ENCODE results near the gene ATP2A2. TPM values are rescaled to one million over a fixed set of nuclear protein-coding genes. Genes with fewer than 3 reads are reported as not detected.

Gene ATP2A2
- polyA plus RNA-seq, 1 experiment, result 139 TPM

DNA sequence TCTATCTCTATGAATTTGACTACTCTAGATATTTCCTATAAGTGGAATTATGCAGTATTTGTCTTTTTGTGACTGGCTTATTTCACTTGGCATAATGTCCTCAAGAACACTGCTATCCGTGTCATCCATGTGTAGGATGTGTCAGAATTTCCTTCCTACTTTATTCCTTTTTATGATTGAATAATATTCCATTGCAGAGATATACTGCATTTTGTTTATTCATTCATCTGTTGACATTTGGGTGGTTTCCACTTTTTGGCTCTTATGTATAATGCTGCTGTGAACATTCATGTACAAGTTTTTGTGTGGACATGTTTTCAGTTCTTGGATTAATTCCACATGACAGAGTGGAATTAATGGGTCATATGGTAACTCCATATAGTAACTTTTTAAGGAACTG lies 45.7 kb upstream of the ATP2A2 start:
- CTCF ChIA-PET, result no interaction called here
- DNase-seq (ENCODE audit: low read depth, low spot score), result no peak
- Histone ChIP-seq H3K9me3 (ENCODE audit: control insufficient read depth, insufficient read depth, low read length) (no peaks in the 10 kb centered on the region), H3K27ac (ENCODE audit: low read depth, low read length) (no peak overlapping the region), H3K27me3 (ENCODE audit: control insufficient read depth, insufficient read depth, low read length) (no peaks in the 10 kb centered on the region), H3K4me3 (ENCODE audit: low read depth, low read length) (no peak overlapping the region)
- POLR2A ChIA-PET, result no interaction called here
- TF ChIP-seq, protein P1, sequence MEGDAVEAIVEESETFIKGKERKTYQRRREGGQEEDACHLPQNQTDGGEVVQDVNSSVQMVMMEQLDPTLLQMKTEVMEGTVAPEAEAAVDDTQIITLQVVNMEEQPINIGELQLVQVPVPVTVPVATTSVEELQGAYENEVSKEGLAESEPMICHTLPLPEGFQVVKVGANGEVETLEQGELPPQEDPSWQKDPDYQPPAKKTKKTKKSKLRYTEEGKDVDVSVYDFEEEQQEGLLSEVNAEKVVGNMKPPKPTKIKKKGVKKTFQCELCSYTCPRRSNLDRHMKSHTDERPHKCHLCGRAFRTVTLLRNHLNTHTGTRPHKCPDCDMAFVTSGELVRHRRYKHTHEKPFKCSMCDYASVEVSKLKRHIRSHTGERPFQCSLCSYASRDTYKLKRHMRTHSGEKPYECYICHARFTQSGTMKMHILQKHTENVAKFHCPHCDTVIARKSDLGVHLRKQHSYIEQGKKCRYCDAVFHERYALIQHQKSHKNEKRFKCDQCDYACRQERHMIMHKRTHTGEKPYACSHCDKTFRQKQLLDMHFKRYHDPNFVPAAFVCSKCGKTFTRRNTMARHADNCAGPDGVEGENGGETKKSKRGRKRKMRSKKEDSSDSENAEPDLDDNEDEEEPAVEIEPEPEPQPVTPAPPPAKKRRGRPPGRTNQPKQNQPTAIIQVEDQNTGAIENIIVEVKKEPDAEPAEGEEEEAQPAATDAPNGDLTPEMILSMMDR (IDR thresholded peaks at IDR 0.05; ENCODE audit: low read depth, low read length), result no peak

DNA sequence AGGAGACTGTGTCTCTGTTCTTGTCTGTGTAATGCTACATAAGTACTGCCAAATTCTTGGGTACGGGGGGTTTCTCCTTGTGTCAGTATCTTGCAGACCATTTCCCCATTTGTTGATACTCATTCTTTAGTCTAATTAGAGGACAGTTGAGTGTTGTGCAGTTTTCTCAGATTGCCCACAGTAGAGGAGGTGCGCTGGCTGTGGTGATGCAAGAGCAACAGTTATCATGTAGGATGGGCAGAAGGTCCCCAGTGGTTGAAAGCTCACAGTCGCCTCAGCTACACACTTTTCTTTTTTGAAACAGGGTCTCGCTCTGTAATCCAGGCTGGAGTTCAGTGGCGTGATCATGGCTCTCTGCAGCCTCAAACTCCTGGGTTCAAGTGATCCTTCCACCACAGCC lies 37.8 kb upstream of the ATP2A2 start:
- no peak overlapping the region for H3K27ac ChIP-seq (ENCODE audit: low read depth, low read length)
- peaks cover 6% of the 10 kb centered on the region for H3K9me3 ChIP-seq (ENCODE audit: control insufficient read depth, insufficient read depth, low read length)
- H3K27me3 ChIP-seq (ENCODE audit: control insufficient read depth, insufficient read depth, low read length), result no peaks in the 10 kb centered on the region
- no peak for DNase-seq (ENCODE audit: low read depth, low spot score)
- CTCF ChIA-PET, result interaction anchor here (0.7 kb wide), 1 partner anchor 81 kb away, joined by 3 read pairs; no protein-coding TSS in a partner anchor
- TF ChIP-seq, protein P1 (IDR thresholded peaks at IDR 0.05; ENCODE audit: low read depth, low read length), result no peak
- no peak overlapping the region for H3K4me3 ChIP-seq (ENCODE audit: low read depth, low read length)
- POLR2A ChIA-PET, result interaction anchor here (0.7 kb wide), 1 partner anchor 9 kb away, joined by 4 read pairs; no protein-coding TSS in a partner anchor

DNA sequence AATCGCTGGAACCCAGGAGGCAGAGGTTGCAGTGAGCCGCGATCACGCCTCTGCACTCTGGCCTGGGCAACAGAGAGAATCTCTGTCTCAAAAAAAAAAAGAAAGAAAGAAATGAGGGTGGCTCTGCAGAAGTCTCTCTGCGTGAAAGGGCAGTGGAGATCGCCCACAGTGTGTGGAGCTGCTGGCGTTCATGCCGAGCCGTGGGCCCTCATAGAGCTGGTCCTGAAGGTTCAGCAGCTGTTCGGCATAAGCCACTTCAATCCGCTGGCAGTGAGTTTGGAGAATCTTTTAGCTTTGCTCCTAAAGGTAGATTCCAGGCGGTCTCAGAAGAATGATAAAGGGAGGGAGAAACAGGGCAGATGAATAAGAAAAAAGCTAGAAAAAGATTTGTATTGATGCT lies 36.7 kb upstream of the ATP2A2 start:
- TF ChIP-seq, protein P1 (IDR thresholded peaks at IDR 0.05; ENCODE audit: low read depth, low read length), result no peak
- no peak overlapping the region for H3K4me3 ChIP-seq (ENCODE audit: low read depth, low read length)
- POLR2A ChIA-PET, result no interaction called here
- no peak overlapping the region for H3K27ac ChIP-seq (ENCODE audit: low read depth, low read length)
- DNase-seq (ENCODE audit: low read depth, low spot score), result no peak
- H3K9me3 ChIP-seq (ENCODE audit: control insufficient read depth, insufficient read depth, low read length), result peaks cover 6% of the 10 kb centered on the region
- CTCF ChIA-PET, result no interaction called here
- H3K27me3 ChIP-seq (ENCODE audit: control insufficient read depth, insufficient read depth, low read length), result no peaks in the 10 kb centered on the region

DNA sequence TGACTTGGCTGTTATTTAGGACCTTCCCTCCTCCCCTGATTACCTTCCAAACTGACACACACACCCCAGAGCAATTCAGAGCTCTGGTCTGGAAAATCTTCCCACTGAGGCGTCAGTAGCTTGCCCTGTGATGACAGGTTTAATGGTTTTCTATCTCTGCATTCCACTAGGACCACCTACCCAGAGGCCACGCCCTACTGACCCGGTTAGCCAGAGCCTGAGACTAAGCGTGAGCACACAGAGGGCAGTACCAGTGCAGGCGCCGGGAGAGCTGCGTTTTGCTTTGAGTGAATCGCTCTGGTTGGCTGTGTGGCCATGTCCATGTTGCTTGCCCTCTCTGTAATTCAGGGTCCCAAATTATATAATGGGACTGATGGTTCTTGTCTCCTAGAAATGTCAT lies 36.2 kb upstream of the ATP2A2 start:
- no peak for DNase-seq (ENCODE audit: low read depth, low spot score)
- POLR2A ChIA-PET, result no interaction called here
- CTCF ChIA-PET, result no interaction called here
- Histone ChIP-seq H3K9me3 (ENCODE audit: control insufficient read depth, insufficient read depth, low read length) (peaks cover 6% of the 10 kb centered on the region), H3K27ac (ENCODE audit: low read depth, low read length) (no peak overlapping the region), H3K27me3 (ENCODE audit: control insufficient read depth, insufficient read depth, low read length) (no peaks in the 10 kb centered on the region), H3K4me3 (ENCODE audit: low read depth, low read length) (no peak overlapping the region)
- TF ChIP-seq, protein P1 (IDR thresholded peaks at IDR 0.05; ENCODE audit: low read depth, low read length), result no peak

DNA sequence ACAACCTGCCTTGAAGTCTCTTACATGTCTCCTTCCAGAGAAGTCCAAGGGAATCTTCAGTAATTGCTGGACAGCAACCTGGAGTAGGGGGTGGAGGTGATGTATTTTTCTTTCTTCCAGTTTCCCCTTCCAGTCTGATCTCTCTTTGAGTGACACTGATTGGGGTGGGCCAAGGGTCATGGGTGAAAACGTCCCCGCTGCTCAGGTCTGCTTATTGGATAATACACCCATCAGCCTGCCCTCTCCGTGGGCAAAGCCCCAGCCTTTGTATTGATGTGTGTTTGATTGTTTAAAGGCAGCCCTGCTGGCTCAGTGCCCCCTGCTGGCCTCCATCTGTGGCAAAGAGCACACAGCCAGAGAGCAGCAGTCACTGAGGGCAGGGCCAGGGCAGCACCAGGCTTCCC lies 35.7 kb upstream of the ATP2A2 start:
- no peaks in the 10 kb centered on the region for H3K27me3 ChIP-seq (ENCODE audit: control insufficient read depth, insufficient read depth, low read length)
- POLR2A ChIA-PET, result no interaction called here

More for the DNA sequence above, 35.7 kb upstream of the ATP2A2 start:
- peaks cover 6% of the 10 kb centered on the region for H3K9me3 ChIP-seq (ENCODE audit: control insufficient read depth, insufficient read depth, low read length)
- CTCF ChIA-PET, result no interaction called here
- DNase-seq (ENCODE audit: low read depth, low spot score), result no peak
- TF ChIP-seq, protein P1 (IDR thresholded peaks at IDR 0.05; ENCODE audit: low read depth, low read length), result peak; percentile 15; the same call in 1 of the 2 replicates
- H3K4me3 ChIP-seq (ENCODE audit: low read depth, low read length), result no peak overlapping the region
- H3K27ac ChIP-seq (ENCODE audit: low read depth, low read length), result no peak overlapping the region
